Measurements from ENCODE around the gene TMEM185A.

DNA sequence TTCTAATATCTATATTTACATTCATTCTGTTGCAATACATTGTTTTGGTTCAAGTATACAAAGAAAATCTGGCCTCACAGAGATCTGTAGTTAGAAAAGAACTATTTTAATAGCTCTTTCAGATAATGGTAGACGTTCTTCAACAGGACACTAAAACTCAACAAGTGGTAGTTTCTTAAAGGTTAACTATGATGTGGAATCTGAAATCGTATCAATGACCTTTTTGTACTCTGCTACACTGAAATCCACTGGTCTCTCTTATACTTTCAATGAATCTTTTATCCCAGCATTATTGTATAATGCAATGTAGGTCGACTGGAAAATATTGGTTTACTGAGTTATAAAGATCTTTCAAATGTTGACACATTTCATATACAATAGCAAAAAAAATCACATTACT lies 12.7 kb downstream of the TMEM185A start:
- TF ChIP-seq POLR2A (IDR thresholded peaks at IDR 0.05; ENCODE audit: low read depth, low read length) (no peak), CTCF (conservative IDR thresholded peaks at IDR 0.05; ENCODE audit: low read depth, low read length) (no peak), USF2 (IDR thresholded peaks at IDR 0.05; ENCODE audit: low read depth, low read length) (no peak), MAZ (IDR thresholded peaks at IDR 0.05; ENCODE audit: borderline replicate concordance, low read depth, low read length) (no peak), RCOR1 (IDR thresholded peaks at IDR 0.05; ENCODE audit: insufficient replicate concordance, low read length) (no peak), RAD21 (IDR thresholded peaks at IDR 0.05; ENCODE audit: low read length) (no peak), MXI1 (IDR thresholded peaks at IDR 0.05; ENCODE audit: borderline replicate concordance, low read depth, low read length) (no peak)
- TF ChIP-seq, protein P1, sequence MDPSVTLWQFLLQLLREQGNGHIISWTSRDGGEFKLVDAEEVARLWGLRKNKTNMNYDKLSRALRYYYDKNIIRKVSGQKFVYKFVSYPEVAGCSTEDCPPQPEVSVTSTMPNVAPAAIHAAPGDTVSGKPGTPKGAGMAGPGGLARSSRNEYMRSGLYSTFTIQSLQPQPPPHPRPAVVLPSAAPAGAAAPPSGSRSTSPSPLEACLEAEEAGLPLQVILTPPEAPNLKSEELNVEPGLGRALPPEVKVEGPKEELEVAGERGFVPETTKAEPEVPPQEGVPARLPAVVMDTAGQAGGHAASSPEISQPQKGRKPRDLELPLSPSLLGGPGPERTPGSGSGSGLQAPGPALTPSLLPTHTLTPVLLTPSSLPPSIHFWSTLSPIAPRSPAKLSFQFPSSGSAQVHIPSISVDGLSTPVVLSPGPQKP (IDR thresholded peaks at IDR 0.05; ENCODE audit: borderline replicate concordance, low read depth, low read length): no peak

Data from IMR-90 (cell line).